DMS 273 (cell line): ENCODE measurements around the gene MN1.
"Not testable (repeated sequence)": the region's sequence is repeated elsewhere in the genome, so short reads cannot be mapped to it uniquely, and the experiment has no call there.

Experiments used
- DNase-seq: peaks from one replicate; lab custom pipeline; 2025; ENCODE audit not compliant: unreplicated experiment; lab: John Stamatoyannopoulos, UW

The MN1 gene

DNA sequence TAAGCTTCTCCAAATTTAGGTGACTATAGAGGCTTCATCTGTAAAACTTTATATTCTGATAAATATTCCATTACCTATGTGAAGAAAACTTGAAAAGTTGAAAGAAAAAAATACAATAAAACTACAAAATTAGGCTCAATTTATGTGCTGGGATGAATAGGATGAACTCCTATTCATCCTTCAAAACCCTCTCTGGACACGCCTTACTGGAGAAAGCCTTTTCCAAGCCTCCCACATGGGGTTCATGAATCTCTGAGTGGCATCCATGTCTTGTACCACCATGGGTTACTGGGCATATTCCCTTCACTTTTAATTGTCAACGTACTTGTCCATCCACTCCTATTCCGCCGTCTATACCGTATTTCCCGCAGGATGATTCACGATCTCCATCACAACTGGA is 55.7 kb downstream of the MN1 start:
- DNase-seq: no peak

DNA sequence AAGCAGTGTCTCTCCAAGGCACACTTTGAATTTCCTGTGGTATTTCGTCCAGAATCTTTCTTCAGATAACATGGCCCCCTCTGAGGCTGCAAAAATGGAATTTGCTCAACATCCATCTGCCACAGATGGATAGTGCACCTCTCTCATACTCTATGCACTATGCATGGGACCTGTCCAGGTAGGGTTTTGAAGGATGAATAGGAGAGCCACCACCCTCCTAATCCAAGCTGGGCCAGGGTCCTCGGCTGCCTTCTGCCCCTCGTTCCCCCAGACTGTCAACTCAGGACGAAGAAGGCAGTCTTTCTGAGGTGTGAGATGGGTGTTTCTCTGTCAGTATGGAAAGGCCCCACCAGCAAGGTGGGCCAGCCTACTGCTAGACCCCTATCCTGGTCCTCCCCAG is 56.4 kb downstream of the MN1 start:
- DNase-seq: no peak

DNA sequence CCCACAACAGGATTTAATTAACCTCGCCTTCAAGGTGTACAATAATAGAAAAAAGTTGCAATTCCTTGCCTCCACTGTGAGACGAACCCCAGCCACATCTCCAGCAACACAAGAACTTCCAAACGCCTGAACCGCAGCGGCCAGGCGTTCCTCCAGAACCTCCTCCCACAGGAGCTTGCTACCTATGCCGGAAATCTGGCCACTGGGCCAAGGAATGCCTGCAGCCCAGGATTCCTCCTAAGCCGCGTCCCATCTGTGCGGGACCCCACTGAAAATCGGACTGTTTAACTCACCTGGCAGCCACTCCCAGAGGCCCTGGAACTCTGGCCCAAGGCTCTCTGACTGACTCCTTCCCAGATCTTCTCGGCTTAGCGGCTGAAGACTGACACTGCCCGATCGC is 57.5 kb downstream of the MN1 start:
- not testable (repeated sequence) for DNase-seq

DNA sequence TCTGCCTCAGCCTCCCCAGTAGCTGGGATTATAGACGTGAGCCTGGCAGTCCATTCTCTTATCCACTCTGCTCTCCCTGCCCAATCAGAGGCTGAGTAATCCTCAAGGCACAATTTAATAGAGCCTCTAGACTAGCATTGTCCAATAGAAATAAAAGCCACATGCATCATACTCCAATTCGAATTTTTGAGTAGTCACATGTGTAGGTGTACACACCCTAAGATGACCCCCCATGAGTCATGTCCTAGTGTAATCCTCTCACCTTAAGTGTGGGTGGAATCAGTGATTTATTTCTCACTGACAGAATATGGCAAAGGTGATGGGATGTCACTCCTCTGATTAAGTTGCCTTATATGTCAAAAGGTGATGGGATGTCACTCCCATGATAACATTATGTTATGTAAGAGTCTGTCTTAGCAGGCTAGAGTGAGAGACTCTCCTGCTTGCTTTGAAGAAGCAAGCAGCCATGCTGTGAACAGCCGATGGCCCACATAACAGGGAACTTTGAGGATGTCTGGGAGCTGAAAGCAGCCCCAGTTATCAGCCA is 61.3 kb downstream of the MN1 start:
- no peak for DNase-seq

DNA sequence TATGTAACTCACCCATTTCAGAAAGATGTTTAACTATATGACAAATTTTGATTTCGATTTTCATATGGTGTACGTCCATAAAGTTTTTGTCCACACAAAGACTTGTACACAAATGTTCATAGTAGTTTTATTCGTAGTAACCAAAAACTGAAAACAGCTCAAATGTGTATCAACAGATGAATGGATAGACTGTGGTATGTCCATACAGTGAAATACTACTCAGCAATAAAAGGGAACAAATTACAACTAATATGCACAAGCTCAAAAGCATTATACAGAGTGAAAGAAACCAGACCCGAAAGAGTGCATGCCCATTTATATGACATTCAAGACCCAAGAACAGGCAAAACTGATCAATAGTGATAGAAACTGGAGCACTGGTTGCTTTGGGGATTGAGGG is 64.0 kb downstream of the MN1 start:
- no peak for DNase-seq

DNA sequence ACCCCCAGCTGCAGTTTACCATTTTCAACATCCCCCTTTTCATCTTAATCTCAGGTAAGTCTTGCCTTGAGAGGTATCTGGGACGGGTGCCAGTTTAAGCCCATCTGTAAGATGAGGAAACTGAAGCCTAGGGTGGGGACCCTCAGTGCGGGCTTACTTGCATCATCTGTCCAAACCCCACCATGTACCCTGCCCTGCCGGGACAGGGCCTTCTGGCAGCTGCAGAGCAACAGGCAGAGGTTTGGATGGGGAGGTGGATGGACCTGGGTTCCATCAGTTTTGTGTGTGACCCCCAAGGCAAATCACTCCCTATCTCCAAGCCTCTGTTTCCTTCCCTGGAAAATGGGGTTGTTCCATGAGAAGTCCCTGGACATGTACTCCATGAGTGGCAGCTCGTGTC is 67.5 kb downstream of the MN1 start:
- DNase-seq: no peak

DNA sequence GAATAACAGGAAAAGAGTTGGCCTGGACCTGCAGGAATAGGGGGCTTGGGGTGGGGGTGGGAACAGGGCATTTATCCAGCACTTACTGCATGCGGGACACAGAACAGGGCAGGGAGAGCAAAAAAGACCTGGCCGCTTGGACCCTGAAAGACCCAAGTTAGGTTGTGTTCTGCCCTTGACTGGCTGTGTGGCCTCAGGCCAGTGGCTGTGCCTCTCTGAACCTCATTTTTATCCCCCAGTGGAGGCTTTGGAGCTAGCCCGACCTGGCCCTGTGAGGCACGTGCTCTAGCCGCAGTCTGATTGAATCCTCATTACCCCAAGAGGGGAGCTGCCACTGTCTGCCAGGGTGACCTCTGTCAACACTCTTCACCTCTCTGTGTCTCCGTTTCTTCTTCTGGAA is 68.7 kb downstream of the MN1 start:
- DNase-seq: no peak

DNA sequence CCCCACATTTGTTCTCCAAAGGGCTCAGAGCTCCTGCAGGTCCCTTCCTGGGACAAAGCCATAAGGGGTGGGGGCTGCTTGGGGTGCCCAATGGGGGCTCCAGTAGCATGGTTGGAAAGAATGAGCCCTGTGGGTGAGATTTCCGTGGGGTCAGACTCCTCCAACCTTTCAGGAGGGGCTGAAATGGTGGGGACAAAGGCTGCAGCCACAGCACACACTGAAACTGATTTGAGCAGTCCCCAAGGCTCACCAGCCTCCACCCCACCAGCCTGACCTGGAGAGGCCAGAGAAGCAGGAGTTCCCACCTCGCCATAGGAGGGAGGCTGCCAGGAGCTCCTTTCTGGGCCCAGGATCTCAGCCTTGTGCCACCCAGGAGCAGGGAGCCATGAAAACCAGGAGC is 69.2 kb downstream of the MN1 start:
- no peak for DNase-seq

DNA sequence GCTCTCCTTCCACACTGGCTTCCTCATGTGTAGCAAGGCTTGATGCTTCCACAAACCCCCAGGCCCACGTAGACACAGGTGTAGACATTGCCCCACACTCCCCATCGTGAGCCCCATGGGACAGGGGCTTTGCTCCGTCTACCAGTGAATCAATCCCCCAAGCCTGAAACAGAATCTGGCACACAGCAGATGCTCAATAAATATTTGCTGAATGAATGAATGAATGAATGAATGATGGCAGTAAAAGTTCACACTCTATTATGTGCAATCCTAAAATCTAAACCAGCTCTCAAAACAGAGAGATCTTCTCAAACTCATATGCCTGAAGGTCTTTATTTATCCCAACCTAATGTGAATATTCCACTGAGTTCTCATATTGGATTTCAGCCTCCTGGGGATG is 69.9 kb downstream of the MN1 start:
- no peak for DNase-seq

DNA sequence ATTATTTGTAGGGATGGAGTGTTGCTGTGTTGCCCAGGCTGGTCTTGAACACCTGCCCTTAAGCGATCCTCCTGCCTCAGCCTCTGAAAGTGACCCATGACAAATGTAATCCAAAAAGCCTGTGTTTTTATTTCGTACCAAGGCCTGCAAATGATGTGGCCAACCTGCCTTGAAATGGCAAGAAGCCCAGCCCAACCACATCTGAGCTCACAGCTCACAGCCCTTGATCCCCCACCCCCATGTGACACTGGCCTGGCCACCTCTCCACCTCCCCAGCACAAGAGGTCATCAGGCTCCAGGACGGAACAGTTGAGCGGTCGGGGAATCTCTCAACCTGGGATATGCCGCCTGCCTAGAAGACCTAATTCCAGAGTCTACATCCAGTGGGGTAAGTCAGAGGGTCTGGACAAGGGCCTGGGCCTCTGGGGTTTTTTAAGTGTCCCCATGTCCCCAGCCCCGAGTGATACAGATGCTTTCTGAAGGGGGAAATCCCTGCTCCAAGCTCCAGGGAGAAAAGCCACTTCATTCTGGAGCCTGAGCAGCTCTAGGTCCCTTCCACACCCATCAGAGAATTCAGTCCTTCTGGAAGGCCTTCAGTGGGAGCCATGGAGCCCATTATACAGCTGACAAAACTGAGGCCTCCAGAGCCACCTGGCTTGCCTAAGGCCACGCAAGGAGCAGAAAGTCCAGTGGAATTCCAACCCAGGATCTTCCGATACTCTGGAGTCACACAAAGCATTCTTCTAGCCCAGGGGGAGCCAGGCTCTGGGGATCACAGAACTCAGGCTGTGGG is 70.7 kb downstream of the MN1 start:
- no peak for DNase-seq

DNA sequence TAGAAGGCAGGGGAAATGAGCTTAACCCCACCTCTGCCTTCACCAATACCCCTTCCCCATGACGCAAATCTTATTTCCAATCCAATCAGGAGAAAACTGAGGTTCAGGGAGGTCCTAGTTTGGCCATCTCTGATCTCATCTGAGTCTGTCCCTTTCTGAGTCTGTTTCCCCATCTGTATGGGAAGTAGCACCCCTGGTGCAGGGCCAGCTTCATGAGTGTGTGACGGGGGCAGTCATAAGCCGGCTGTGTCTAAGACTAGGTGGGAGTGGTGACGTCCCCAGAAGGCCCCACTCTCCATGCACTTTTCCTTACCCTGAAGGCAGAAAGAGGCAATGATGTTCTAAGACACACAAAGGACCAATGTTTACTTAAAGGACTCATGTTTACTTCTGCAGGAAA is 72.3 kb downstream of the MN1 start:
- DNase-seq: no peak

DNA sequence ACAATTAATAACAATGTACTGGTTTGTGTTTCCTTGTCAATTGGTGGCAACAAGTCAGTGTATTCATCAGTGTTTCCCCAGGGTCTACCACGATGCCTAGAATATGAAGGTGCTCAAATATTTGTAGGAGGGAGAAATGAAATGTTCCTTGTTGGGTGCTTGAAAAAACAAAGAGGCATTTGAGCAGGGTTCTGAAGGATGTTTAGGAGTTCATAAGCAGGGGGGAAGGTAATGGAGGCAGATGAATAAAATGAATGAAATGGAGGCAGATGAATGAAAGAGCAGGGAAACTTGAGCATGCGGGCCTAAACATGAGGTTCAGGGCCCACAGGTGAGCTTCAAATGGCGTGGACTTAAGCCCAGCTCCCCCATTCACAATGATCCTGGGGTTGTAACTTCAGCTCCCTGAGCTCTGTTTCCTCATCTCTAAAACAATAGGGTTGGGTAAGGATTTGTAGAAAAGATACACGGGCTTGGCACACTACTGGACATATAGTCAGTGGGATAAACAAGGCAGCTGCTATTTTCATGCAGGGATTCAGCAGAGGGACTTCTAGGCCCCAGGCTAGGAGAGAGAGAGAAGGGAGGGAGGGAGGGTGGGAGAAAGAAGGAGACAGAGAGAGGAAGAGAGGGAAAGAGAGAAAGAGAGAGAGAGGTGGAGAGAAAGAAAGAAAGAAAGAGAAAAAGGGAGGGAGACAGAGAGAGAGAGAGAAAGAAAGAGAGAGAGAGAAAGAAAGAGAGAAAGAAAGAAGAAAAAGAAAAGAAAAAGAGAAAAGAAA is 73.7 kb downstream of the MN1 start:
- no peak for DNase-seq

DNA sequence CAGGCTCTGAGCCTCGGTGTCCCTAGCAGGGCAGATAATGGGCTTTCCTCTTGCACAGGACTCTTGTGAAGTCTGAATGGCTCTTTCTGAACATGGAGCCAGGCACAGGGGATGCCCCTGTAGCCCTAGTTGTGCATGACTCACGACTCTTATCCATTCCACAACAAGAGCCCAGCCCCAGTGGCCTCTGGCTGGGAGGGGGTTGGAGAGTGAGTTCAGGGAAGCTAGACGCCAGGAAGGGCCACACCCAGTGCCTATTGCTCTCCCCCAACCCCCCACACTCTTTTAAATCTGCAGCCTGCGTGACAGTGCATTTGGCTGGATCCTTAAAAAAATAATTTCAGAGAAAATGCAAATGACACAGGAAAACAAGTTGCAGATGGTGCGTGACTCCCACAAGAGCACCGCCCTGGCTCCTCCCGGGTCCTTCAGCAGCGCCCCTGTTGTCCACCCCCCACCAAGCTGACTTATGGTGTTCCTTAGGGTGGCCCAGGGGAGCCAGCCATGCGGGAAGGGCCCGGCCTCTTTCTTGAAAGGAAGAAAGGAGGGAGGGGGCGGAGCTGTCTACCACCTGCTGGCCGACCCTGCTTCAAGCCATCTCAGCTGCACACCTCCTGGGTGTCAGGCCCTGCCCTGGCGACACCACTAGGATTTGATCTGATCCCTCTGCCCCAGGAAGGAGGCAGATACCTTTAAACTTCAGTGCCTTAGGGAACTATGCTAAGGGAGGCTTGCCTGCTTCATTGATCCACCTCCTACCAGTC is 74.7 kb downstream of the MN1 start:
- no peak for DNase-seq

DNA sequence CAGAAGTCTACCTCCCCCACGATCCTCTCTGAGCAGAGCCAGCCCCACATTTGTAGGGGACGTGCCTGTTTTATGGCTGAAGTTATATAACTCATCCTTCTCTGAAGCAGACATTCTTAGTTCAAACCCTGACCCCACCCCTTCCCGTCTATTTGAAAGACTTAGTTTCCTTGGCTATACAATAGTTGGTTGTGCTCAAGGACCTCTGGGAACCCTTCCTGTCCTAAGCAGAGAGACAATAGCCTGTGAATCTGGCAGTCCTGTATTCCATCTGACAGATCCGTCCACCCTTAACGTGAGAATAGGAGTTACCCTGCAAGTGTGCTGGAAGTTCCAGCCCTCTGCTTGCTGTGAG is 75.2 kb downstream of the MN1 start:
- DNase-seq: no peak

DNA sequence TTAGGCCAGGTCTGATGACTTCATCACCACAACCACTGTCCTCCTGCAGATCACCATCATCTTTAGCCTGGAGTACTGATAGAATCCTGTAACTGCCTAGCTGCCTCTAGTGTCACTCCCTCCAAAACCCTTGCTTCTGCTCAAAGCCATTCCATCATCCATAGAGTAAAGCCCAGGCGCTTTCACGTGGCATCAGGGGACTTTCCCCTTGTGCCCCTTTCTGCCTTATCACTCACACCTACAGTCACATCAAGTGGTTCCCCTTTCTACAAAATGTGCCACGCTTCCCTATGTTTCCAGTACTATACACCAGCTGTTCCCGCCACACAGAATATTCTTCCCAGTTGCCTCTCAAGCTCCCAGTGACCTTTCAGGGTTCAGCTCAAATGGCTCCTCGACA is 75.9 kb downstream of the MN1 start:
- DNase-seq: no peak

DNA sequence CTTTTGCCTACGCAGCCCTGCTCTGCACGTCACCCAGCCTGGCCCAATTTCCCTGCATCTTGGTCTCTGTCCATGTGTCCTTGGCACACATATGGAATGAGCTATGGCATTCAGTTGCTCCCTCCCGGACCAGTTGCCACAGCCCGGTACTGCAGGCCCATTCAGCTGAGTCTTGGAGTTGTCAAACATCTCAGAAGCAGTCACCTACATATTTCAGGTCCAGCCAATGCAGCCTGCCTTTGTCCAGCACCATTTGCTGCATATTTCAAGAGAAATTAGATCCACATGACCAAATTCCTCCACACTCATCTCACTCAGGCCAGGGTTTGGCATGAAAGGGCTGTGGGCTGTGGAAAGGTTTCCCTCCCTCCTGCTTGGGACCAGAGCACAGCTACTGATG is 76.8 kb downstream of the MN1 start:
- DNase-seq: no peak

DNA sequence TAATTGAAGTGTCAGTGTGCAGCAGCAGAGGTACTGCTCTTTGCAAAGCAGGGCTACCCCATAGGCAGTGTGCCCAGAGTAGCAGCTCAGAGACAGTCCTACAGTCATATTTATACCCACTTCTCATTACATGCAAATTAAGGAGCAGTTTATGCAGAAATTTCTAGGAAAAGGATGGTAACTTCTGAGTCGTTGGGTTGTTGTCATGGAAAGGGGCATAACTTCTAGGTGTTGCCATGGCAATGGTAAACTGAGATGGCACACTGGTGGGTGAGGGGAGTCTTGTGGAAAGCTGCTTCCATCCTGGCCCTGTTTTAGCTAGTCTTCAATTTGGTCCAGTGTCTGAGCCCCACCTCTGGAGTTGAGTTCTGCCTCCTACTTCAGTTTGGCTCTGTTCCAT is 77.4 kb downstream of the MN1 start:
- no peak for DNase-seq

DNA sequence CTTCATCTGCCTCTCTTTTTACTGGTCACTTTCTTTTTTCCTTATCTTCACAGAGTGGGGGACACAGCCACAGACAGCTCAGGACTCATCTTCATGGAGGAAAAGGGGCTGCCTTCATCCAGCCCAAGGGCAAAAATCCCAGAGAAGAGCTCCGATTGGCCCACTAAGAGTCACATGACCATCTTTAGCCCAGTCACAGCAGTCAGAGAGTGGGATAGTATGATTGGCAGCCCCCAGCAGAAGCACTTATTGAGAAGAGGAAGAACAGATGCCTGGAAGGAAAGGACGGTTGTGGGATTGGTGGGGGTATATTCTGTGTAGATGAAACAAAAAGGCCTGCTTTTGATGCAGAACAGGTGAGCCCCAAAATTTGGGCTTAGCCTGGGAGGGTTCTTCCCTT is 77.8 kb downstream of the MN1 start:
- DNase-seq: no peak

DNA sequence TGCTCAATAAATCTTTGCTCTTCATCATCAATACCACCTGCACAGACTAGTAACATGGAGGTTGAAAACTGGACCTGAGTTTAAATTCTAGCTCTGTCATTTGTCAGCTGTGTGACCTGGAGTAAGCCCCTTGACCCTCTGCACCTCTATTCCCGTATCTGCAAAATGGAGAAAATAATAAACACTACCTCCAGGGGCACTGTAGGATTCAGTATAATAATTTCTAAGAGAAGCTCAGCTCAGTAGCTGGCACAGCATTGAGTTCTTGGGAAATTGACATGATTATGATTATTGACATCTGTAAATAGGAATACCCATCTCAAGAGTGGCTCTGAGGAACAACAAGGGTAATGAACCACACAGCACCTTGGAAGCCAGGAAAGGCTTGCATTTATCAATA is 78.4 kb downstream of the MN1 start:
- peak; percentile 4 for DNase-seq

DNA sequence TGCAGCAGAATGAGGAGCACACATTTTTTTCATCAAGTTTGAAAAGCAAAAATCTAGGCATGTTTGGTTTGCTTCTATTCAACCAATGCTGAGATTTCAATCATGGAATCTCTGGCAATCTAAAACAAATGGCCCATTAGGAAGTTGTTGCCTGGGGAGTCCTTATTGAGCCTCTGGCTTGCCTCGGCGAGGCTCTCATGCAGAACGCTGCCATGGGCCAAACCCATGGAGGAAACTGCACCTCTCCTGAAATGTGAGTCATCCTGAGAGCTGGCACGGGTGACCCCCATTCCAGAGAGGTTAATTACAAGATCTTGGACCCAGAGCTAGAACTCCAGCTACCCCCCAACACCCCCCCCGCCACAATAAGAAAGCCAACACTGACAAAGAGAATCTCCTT is 80.7 kb downstream of the MN1 start:
- no peak for DNase-seq

DNA sequence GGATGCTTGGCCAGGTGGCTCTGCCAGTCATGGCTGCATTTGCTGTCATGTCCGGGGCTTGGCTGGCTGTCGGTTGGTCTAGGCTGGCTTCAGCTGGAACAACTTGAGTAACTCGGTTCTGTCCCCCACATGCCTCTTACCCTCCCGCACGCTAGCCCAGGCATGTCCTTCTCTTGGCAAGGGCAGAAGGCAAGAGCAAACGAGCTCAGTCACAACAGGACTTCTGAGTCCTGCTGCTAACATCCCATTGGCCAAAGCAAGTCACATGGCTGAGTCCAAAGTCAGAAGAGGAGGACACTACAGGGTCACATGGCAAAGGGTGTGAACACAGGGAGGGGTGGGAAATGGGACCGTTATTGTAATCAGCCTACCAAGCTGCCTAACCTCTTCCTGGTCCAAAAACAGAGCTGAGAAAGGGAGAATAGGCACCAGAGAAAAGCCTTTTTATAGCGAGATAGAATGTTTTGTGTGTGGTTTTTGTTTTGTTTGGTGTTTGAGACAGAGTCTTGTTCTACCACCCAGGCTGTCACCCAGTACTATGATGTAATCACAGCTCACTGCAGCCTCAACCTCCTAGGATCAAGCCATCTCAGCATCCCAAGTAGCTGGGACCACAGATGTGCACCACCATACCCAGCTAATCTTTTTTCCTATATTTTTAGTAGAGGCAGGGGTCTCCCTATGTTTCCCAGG is 81.9 kb downstream of the MN1 start:
- DNase-seq: peak; percentile 76
